ENCODE measurements around the gene NRM. TPM values are rescaled to one million over a fixed set of nuclear protein-coding genes. Genes with fewer than 3 reads are reported as not detected.

The NRM gene, protein sequence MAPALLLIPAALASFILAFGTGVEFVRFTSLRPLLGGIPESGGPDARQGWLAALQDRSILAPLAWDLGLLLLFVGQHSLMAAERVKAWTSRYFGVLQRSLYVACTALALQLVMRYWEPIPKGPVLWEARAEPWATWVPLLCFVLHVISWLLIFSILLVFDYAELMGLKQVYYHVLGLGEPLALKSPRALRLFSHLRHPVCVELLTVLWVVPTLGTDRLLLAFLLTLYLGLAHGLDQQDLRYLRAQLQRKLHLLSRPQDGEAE
- 9.0 and 9.2 TPM in 2 replicates for total RNA-seq

DNA sequence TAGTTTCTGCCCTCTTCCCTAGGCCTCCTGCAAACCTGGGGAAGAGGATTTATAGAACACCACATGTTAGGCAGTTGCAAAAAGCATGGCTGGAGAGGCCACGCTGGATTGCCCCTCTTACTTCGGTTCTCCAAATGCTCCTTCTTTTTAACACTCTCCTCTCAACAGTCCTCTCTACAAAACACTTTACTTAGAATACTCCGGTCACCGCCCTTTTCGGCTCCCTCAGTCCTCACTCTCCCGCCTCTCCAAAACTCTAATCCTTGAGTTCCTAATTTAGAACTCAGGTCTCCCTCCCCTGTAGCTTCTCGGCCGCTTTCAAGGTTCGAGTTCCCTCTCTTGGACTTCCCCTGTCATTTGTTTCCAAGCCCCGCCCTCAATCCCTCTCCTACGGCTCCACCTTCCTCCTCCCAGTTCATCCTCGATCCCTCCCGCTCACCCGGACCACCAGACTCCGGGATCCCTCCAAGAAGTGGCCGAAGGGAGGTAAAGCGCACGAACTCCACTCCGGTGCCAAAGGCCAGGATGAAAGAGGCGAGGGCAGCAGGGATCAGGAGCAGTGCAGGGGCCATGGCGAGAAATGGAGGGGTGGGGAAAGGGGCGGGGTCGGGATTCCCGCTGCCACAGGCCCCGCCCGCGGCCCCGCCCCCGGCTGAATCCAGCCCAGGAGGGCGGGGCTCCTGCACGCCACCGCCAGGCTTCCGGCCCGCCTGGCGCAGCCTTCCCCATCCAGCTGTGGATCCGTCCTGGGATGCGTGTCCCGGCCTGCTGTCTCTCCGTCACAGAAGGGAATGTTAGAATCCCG is at the start of gene NRM:
NRM (minus strand) TSS at position 582 of the 805 bp plus-strand sequence; CDS start at position 572, 10 bp downstream.

DNA sequence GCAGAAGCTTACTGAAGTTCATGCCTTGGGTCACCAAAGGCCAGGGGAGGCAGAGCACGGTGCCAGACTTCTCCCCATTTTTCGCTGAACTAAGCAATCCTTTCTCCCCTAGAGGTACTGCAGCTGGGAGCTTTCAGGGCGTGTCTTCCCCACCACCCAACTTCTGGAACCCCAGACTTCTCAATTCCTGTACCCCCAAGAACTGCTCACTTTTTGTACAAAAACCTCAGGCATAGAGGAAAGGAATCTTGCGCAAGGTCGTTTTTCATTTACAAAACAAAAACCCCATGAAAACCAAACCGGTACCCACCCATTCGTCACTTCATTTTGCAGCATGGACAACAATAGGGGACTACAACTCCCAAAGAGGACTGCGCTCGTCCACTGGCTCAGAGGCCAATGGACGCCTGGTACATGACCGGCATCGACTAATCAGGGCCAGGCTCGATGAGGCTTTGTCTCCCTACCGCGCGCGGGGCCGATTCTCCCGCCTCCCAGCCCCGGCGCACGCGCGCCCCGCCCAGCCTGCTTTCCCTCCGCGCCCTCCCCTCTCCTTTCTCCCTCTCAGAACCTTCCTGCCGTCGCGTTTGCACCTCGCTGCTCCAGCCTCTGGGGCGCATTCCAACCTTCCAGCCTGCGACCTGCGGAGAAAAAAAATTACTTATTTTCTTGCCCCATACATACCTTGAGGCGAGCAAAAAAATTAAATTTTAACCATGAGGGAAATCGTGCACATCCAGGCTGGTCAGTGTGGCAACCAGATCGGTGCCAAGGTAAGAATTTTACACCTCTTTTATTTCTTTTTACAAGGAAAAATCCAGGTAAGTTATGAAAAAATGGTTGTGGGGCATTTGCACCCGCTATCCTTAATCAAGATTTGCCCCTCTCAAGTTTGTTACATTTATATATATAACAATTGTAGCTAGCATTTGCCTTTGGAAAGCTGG is 29.3 kb upstream of the NRM start, which contains the start of gene TUBB:
TUBB (plus strand) TSS at position 562 of the 947 bp plus-strand sequence; CDS start at position 717, 155 bp downstream.

DNA sequence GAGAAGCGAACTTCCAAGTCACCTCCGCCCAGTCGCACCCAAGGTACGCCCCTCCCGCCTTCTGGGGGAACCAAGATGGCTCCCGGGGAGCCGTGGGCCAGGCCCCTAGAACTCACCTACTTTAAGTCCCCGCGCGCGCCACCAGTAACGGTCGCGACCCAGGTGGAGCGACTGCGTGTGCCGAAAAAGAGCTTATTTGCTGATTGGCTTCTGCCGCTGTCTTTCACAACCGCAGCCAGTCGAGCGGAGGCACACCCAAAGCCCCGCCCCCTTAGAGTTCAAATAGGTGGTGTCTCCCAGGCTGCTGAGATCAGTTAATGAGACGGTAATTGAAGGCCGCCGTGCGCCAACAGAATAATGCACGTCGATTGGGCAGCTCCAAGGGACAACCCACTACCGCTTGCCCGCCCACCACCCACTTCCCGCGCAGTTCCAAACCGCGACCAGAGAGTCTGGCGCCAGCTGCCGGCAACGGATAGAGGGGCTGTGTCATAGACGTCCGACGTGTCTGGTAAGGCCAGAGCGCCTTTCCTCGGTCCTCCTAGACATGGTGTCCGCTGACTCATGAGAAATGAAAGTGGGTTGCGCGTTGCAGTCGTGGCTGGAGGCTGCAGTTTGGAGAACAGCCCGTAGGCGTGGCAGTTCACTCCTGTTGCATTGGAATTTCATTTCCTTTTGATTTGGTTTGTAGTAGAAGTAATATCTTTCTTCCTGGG is 26.5 kb upstream of the NRM start, which contains the start of gene MDC1:
MDC1 (minus strand) TSS at position 153 of the 716 bp plus-strand sequence. CDS start 2,106 bp downstream, outside the sequence.

DNA sequence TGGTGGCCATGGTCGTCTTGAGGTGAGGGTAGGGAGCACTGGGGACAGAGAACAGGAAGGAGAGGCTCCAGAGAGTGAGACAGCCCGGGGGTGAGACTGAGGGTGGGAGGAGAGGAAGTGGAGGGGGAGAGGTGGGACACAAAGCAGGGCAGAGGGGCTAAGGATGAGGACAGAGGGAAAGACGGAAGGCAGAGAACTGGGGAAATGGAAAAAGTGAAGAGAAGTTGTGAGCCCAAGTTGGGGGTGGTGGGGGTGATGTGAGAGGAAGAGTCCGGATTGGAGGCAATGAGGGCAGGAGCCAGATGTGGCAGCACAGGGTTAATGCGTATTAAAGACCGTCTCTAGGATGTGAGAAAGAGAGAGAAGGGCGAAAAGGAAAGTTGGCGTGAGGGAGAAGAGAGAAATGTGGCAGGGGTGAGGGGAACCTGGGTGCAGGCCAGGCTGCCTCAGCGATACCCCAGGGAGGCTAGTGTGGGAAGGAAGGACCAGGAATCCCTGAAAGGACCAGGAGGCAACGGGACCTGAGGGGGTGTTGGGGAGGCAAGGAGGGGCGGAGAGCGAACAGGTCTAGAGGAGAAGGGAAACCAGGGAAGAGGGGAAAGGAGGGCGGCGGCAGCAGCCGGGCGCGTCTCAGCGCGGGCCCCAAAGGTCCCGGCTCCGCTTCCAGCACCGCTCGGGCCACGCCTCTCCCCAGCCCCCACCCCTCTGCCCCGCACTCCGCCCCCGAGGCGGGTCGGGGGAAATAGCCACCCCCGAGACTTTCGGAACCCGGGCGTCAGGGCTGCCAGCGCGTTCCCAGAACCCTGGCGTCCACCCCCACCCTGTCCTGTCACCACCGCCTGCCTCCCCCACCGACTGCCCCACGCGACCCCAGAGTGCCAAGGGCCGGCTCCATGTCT is 4.5 kb downstream of the NRM start, which contains the start of gene PPP1R18:
PPP1R18 (minus strand) TSS at position 637 of the 899 bp plus-strand sequence; CDS start at position 10, 627 bp downstream.

DNA sequence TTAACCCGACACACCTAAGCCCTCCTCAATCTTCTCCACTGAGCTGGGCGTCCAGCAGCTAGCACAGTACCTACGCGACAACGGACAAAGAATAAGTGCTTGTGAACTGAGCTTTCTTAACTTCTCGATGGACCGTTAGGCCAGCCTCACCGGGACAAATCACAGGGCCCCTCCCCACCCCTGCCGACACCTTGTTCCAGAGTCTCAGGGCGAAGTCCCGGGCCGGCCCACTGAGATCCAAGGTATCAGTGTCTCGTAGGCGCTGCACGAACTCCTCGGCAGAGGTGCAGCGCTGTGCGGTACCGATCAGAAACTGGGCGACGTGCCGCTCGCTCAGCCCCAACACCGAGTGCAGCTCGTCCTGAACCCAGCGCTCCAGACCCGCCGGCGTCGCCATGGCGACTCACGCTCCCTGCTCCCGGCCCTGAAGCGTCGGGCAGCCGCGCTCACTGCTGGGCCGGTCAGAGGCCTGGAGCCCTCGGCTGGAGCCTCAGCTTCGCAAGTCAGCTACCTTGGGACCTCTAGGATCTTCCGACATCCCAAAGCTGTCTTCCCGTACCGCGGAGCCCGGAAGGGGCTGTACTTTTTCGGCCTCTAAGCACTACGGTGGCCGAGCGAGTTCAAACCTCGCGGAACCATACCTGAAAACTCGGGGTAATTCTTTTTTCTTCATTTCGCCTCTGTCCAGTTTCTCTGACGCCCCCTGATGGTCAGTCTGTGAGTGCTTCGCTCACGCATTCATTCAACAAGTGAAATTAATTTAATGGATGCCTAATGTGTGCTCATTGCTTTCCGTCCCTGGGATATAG is 18.1 kb downstream of the NRM start, which contains the start of gene DHX16:
DHX16 (minus strand) TSS at position 562 of the 809 bp plus-strand sequence; CDS start at position 397, 165 bp downstream.

DNA sequence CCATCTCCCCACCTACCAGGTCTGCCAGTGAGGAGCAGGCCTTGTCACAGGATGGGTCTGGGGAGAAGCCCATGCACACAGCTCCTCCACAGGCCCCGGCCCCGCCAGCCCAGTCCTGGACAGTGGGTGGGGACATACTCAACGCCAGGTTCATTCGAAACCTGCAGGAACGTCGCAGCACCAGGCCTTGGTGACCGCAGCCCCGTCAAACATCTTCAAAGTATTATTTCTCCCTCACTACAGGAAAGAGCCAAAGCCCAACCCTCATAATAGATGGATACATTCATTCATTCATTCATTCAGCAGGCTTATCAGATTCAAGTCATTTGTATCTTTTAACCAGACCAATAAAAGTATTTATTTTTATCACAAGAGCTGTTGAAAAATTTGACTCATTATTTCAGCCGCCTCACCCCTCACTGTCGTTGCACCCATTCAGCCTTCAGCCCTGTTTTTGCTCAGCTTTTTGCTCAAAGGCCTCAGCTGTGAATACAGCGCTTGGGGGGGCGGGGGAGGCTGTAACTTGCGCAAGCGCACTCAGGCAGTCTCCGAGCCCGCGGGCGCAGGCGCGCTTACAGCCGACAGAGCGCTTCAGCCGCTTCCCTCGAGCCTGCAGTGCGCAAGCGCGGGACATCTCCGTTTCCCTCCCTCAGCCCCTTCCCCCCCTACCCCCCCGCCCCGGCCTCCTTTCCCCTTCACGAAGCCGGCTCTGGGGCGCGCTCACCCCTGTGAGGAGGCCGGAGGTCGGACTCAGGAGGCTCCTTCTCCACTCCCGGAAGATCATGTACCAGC is 44.1 kb downstream of the NRM start, which contains the start of gene C6orf136:
C6orf136 (plus strand) TSS at position 684 of the 792 bp plus-strand sequence; CDS start at position 783, 99 bp downstream.

Small RNAs within 50 kb of the gene (small RNA-seq; reads per million reads assigned to genes)
- not detected for gene RF00019

Other genes with a start within 250 kb of the NRM start
- 104 and 261 TPM in 2 replicates for gene HLA-E, start 201.5 kb downstream of the NRM start, total RNA-seq
- 59.3 and 84.8 TPM in 2 replicates for gene GNL1, start 134.5 kb downstream of the NRM start, total RNA-seq
- gene PRR3, start 133.7 kb downstream of the NRM start, total RNA-seq, result 6.1 and 10.6 TPM in 2 replicates
- 45.9 and 46.0 TPM in 2 replicates for gene ABCF1, start 119.5 kb downstream of the NRM start, total RNA-seq
- 36.0 and 55.4 TPM in 2 replicates for gene PPP1R10, start 73.7 kb downstream of the NRM start, total RNA-seq
- gene MRPS18B, start 73.1 kb downstream of the NRM start, total RNA-seq, result 70.3 and 74.9 TPM in 2 replicates
- gene ATAT1, start 64.1 kb downstream of the NRM start, total RNA-seq, result 6.7 and 11.8 TPM in 2 replicates
- 3.1 and 4.3 TPM in 2 replicates for gene C6orf136, start 43.9 kb downstream of the NRM start, total RNA-seq
- 28.3 and 30.8 TPM in 2 replicates for gene DHX16, start 18.0 kb downstream of the NRM start, total RNA-seq
- gene PPP1R18, start 4.3 kb downstream of the NRM start, total RNA-seq, result 31.4 and 43.8 TPM in 2 replicates
- 6.7 and 7.9 TPM in 2 replicates for gene MDC1, start 26.3 kb upstream of the NRM start, total RNA-seq
- gene TUBB, start 29.4 kb upstream of the NRM start, total RNA-seq, result 423 and 1,233 TPM in 2 replicates
- 56.4 and 87.2 TPM in 2 replicates for gene FLOT1, start 51.7 kb upstream of the NRM start, total RNA-seq
- gene IER3, start 53.6 kb upstream of the NRM start, total RNA-seq, result 46.3 and 236 TPM in 2 replicates
- 74.2 and 95.0 TPM in 2 replicates for gene DDR1, start 193.5 kb upstream of the NRM start, total RNA-seq
- gene GTF2H4, start 217.2 kb upstream of the NRM start, total RNA-seq, result 18.8 and 27.2 TPM in 2 replicates
- gene VARS2, start 223.3 kb upstream of the NRM start, total RNA-seq, result 18.8 and 22.1 TPM in 2 replicates
- gene SFTA2, start 241.2 kb upstream of the NRM start, total RNA-seq, result 0.39 and 0.87 TPM in 2 replicates
- gene MUCL3, start 250.0 kb upstream of the NRM start, total RNA-seq, result not detected in 2 replicates